ENCODE results near the gene CAMK2G. TPM values are rescaled to one million over a fixed set of nuclear protein-coding genes. Genes with fewer than 3 reads are reported as not detected.

The CAMK2G gene
- total and polyA plus RNA-seq, 7 donors = 14.4 to 221 (median 153) TPM

- Histone ChIP-seq H3K9me3 (no peaks in the 10 kb centered on the region), H3K4me3 (peak overlapping the region in 2 of 4 donors; percentile 12 to 14), H3K36me3 (peaks cover 0 to 47% (median 18%) of the 10 kb centered on the region in 4 donors), H3K27me3 (no peaks in the 10 kb centered on the region), H3K4me1 (peaks cover 0 to 99% (median 99%) of the 10 kb centered on the region in 4 donors), H3K27ac (peak overlapping the region; percentile 84 to 94 (median 92))
- 78 to 88% methylated on average over 10 of the region's 10 CpGs for WGBS, 2 donors
- peak; percentile 81 for DNase-seq
- no peak for TF ChIP-seq CTCF (IDR thresholded peaks at IDR 0.05)
- TF ChIP-seq POLR2AphosphoS5 (IDR thresholded peaks at IDR 0.05) = no peak
- no peak for TF ChIP-seq EP300 (IDR thresholded peaks at IDR 0.05)
- TF ChIP-seq POLR2A (IDR thresholded peaks at IDR 0.05) = no peak
- intact Hi-C loops (cut with DNase I) = no loop called here
Observed at GRCh38 chr10:73867126-73867807, 7.1 kb downstream of the CAMK2G start.

- Histone ChIP-seq H3K4me3 (no peak overlapping the region), H3K4me1 (peaks cover 0 to 99% (median 99%) of the 10 kb centered on the region in 4 donors), H3K27ac (peak overlapping the region; percentile 84 to 94 (median 92)), H3K27me3 (no peaks in the 10 kb centered on the region), H3K36me3 (peaks cover 0 to 47% (median 18%) of the 10 kb centered on the region in 4 donors), H3K9me3 (no peaks in the 10 kb centered on the region)
- WGBS, 2 donors = 86 to 92% methylated on average over 7 of the region's 7 CpGs
- intact Hi-C loops (cut with DNase I) = no loop called here
- DNase-seq = no peak
- no peak for TF ChIP-seq POLR2A (IDR thresholded peaks at IDR 0.05)
- no peak for TF ChIP-seq EP300 (IDR thresholded peaks at IDR 0.05)
- no peak for TF ChIP-seq POLR2AphosphoS5 (IDR thresholded peaks at IDR 0.05)
- TF ChIP-seq CTCF (IDR thresholded peaks at IDR 0.05) = no peak
Observed at GRCh38 chr10:73866621-73867020, 7.7 kb downstream of the CAMK2G start.

GRCh38 chr10:73865459-73866442, 8.6 kb downstream of the CAMK2G start:
- Histone ChIP-seq H3K27ac (peak overlapping the region; percentile 84 to 94 (median 92)), H3K4me3 (no peak overlapping the region), H3K36me3 (peaks cover 0 to 49% (median 18%) of the 10 kb centered on the region in 4 donors), H3K9me3 (no peaks in the 10 kb centered on the region), H3K4me1 (peaks cover 0 to 99% (median 97%) of the 10 kb centered on the region in 4 donors), H3K27me3 (no peaks in the 10 kb centered on the region)
- WGBS, 2 donors = 36 to 45% methylated on average over 11 of the region's 11 CpGs
- peak; percentile 69 for DNase-seq
- intact Hi-C loops (cut with DNase I) = no loop called here
- no peak for TF ChIP-seq EP300 (IDR thresholded peaks at IDR 0.05)
- TF ChIP-seq POLR2A (IDR thresholded peaks at IDR 0.05) = no peak
- no peak for TF ChIP-seq CTCF (IDR thresholded peaks at IDR 0.05)
- TF ChIP-seq POLR2AphosphoS5 (IDR thresholded peaks at IDR 0.05) = no peak

GRCh38 chr10:73865107-73865458, 9.3 kb downstream of the CAMK2G start:
- Histone ChIP-seq H3K36me3 (peaks cover 5 to 49% (median 24%) of the 10 kb centered on the region in 4 donors), H3K4me1 (peaks cover 0 to 99% (median 97%) of the 10 kb centered on the region in 4 donors), H3K9me3 (no peaks in the 10 kb centered on the region), H3K4me3 (no peak overlapping the region), H3K27ac (peak overlapping the region; percentile 42 to 92 (median 88)), H3K27me3 (no peaks in the 10 kb centered on the region)
- DNase-seq = no peak
- 61 to 84% methylated on average over 8 of the region's 8 CpGs for WGBS, 2 donors
- TF ChIP-seq POLR2AphosphoS5 (IDR thresholded peaks at IDR 0.05) (no peak), CTCF (IDR thresholded peaks at IDR 0.05) (no peak), POLR2A (IDR thresholded peaks at IDR 0.05) (no peak), EP300 (IDR thresholded peaks at IDR 0.05) (no peak)
- intact Hi-C loops (cut with DNase I) = no loop called here
